Measurements from ENCODE around the gene TRIM29.

The TRIM29 gene

GRCh38 chr11:120146413-120147093 lies 8.6 kb upstream of the TRIM29 start (continued):
- TF ChIP-seq CSRNP3 (CRISPR knock-in tag; IDR thresholded peaks at IDR 0.05) (no peak), GLIS3 (CRISPR knock-in tag; IDR thresholded peaks at IDR 0.05) (no peak), SNAI2 (CRISPR knock-in tag; IDR thresholded peaks at IDR 0.05) (no peak), PATZ1 (CRISPR knock-in tag; IDR thresholded peaks at IDR 0.05; ENCODE audit: borderline replicate concordance) (no peak), TSHZ2 (CRISPR knock-in tag; IDR thresholded peaks at IDR 0.05) (no peak), ZNF8 (CRISPR knock-in tag; IDR thresholded peaks at IDR 0.05) (no peak)

GRCh38 chr11:120144501-120144900 lies 6.6 kb upstream of the TRIM29 start:
- ATAC-seq: no peak
- TF ChIP-seq ISL1 (CRISPR knock-in tag; IDR thresholded peaks at IDR 0.05) (no peak), TCF4 (CRISPR knock-in tag; IDR thresholded peaks at IDR 0.05; ENCODE audit: borderline replicate concordance) (no peak), ARNTL (CRISPR knock-in tag; IDR thresholded peaks at IDR 0.05; ENCODE audit: borderline replicate concordance, low read depth) (no peak), ZNF8 (CRISPR knock-in tag; IDR thresholded peaks at IDR 0.05) (no peak), CSRNP3 (CRISPR knock-in tag; IDR thresholded peaks at IDR 0.05) (no peak), PATZ1 (CRISPR knock-in tag; IDR thresholded peaks at IDR 0.05; ENCODE audit: borderline replicate concordance) (no peak), OSR1 (CRISPR knock-in tag; IDR thresholded peaks at IDR 0.05) (no peak), ZNF70 (CRISPR knock-in tag; IDR thresholded peaks at IDR 0.05) (no peak), ZC3H10 (CRISPR knock-in tag; IDR thresholded peaks at IDR 0.05) (no peak), ZFP3 (CRISPR knock-in tag; IDR thresholded peaks at IDR 0.05) (no peak), PPARA (CRISPR knock-in tag; IDR thresholded peaks at IDR 0.05; ENCODE audit: borderline replicate concordance) (no peak), CSDC2 (CRISPR knock-in tag; IDR thresholded peaks at IDR 0.05) (no peak), ZNF565 (CRISPR knock-in tag; conservative IDR thresholded peaks at IDR 0.05; ENCODE audit: low read depth) (no peak), TSHZ2 (CRISPR knock-in tag; IDR thresholded peaks at IDR 0.05) (no peak), GLIS3 (CRISPR knock-in tag; IDR thresholded peaks at IDR 0.05) (no peak), CREB5 (CRISPR knock-in tag; IDR thresholded peaks at IDR 0.05; ENCODE audit: low read depth) (no peak), RARB (CRISPR knock-in tag; IDR thresholded peaks at IDR 0.05) (no peak), TOX (CRISPR knock-in tag; IDR thresholded peaks at IDR 0.05; ENCODE audit: borderline replicate concordance) (no peak)
- TF ChIP-seq, protein P1, sequence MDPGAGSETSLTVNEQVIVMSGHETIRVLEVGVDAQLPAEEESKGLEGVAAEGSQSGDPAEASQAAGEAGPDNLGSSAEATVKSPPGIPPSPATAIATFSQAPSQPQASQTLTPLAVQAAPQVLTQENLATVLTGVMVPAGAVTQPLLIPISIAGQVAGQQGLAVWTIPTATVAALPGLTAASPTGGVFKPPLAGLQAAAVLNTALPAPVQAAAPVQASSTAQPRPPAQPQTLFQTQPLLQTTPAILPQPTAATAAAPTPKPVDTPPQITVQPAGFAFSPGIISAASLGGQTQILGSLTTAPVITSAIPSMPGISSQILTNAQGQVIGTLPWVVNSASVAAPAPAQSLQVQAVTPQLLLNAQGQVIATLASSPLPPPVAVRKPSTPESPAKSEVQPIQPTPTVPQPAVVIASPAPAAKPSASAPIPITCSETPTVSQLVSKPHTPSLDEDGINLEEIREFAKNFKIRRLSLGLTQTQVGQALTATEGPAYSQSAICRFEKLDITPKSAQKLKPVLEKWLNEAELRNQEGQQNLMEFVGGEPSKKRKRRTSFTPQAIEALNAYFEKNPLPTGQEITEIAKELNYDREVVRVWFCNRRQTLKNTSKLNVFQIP (CRISPR knock-in tag; IDR thresholded peaks at IDR 0.05; ENCODE audit: borderline replicate concordance, low read depth): no peak

Data from SK-N-SH treated with all-trans-retinoic acid at 6 μM for 48 hours (cell line).